Measurements from ENCODE around the gene MAML2. TPM values are rescaled to one million over a fixed set of nuclear protein-coding genes. Genes with fewer than 3 reads are reported as not detected.

Gene MAML2
- total and polyA plus RNA-seq, 4 donors = 0.56 to 2.1 (median 1.4) TPM

DNA sequence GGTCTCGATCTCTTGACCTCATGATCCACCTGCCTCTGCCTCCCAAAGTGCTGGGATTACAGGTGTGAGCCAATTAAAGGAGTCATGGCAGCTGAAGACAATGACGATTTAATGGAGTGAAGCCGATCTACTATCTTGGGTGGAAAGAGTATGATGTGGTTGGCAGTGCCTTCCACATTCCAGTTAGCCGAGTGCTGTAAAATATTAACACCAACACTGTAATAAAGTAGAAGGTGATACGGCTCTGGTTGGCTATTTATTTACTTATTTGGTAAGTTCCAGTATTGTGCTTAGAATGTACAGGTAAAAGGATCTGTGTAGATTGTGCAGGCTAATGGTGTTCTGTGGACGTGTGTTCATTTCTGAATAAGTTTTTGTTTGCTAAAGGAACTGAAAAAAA is 269.5 kb downstream of the MAML2 start:
- Histone ChIP-seq H3K4me3 (ENCODE audit: low read depth in 1 of 3, low read length in 3 of 3) (no peak overlapping the region), H3K27me3 (ENCODE audit: control insufficient read depth in 4 of 4, insufficient read depth in 4 of 4, low read length in 3 of 4) (no peaks in the 10 kb centered on the region), H3K4me1 (ENCODE audit: control insufficient read depth in 4 of 4, insufficient read depth in 4 of 4, low read length in 3 of 4) (no peaks in the 10 kb centered on the region), H3K36me3 (ENCODE audit: control insufficient read depth in 4 of 4, insufficient read depth in 3 of 4, low read depth in 1 of 4, low read length in 3 of 4) (no peaks in the 10 kb centered on the region), H3K27ac (ENCODE audit: low read depth in 1 of 2, low read length in 2 of 2) (no peak overlapping the region), H3K9me3 (ENCODE audit: control insufficient read depth in 4 of 4, low read length in 3 of 4) (no peaks in the 10 kb centered on the region), H3K9ac (ENCODE audit: low read depth in 1 of 2, low read length in 2 of 2) (no peak overlapping the region)
- DNase-seq (ENCODE audit: low spot score) = no peak
- TF ChIP-seq YY1 (IDR thresholded peaks at IDR 0.05) (no peak), SP1 (IDR thresholded peaks at IDR 0.05) (no peak), FOXA2 (IDR thresholded peaks at IDR 0.05) (no peak), GABPA (IDR thresholded peaks at IDR 0.05 in 1 of 2, conservative IDR thresholded peaks at IDR 0.05 in 1 of 2) (no peak), HNF4A (conservative IDR thresholded peaks at IDR 0.05) (no peak), EGR1 (IDR thresholded peaks at IDR 0.05; ENCODE audit: low read depth in 2 of 2) (no peak), FOXA1 (IDR thresholded peaks at IDR 0.05) (no peak), NR2F2 (IDR thresholded peaks at IDR 0.05) (no peak), TAF1 (conservative IDR thresholded peaks at IDR 0.05) (no peak), RAD21 (IDR thresholded peaks at IDR 0.05) (no peak)
- TF ChIP-seq, protein P1, sequence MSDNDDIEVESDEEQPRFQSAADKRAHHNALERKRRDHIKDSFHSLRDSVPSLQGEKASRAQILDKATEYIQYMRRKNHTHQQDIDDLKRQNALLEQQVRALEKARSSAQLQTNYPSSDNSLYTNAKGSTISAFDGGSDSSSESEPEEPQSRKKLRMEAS (IDR thresholded peaks at IDR 0.05) = no peak
- TF ChIP-seq, protein P2, sequence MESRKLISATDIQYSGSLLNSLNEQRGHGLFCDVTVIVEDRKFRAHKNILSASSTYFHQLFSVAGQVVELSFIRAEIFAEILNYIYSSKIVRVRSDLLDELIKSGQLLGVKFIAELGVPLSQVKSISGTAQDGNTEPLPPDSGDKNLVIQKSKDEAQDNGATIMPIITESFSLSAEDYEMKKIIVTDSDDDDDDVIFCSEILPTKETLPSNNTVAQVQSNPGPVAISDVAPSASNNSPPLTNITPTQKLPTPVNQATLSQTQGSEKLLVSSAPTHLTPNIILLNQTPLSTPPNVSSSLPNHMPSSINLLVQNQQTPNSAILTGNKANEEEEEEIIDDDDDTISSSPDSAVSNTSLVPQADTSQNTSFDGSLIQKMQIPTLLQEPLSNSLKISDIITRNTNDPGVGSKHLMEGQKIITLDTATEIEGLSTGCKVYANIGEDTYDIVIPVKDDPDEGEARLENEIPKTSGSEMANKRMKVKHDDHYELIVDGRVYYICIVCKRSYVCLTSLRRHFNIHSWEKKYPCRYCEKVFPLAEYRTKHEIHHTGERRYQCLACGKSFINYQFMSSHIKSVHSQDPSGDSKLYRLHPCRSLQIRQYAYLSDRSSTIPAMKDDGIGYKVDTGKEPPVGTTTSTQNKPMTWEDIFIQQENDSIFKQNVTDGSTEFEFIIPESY (IDR thresholded peaks at IDR 0.05) = no peak
- TF ChIP-seq, protein P3, sequence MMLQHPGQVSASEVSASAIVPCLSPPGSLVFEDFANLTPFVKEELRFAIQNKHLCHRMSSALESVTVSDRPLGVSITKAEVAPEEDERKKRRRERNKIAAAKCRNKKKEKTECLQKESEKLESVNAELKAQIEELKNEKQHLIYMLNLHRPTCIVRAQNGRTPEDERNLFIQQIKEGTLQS (IDR thresholded peaks at IDR 0.05) = no peak
- TF ChIP-seq, protein P4, sequence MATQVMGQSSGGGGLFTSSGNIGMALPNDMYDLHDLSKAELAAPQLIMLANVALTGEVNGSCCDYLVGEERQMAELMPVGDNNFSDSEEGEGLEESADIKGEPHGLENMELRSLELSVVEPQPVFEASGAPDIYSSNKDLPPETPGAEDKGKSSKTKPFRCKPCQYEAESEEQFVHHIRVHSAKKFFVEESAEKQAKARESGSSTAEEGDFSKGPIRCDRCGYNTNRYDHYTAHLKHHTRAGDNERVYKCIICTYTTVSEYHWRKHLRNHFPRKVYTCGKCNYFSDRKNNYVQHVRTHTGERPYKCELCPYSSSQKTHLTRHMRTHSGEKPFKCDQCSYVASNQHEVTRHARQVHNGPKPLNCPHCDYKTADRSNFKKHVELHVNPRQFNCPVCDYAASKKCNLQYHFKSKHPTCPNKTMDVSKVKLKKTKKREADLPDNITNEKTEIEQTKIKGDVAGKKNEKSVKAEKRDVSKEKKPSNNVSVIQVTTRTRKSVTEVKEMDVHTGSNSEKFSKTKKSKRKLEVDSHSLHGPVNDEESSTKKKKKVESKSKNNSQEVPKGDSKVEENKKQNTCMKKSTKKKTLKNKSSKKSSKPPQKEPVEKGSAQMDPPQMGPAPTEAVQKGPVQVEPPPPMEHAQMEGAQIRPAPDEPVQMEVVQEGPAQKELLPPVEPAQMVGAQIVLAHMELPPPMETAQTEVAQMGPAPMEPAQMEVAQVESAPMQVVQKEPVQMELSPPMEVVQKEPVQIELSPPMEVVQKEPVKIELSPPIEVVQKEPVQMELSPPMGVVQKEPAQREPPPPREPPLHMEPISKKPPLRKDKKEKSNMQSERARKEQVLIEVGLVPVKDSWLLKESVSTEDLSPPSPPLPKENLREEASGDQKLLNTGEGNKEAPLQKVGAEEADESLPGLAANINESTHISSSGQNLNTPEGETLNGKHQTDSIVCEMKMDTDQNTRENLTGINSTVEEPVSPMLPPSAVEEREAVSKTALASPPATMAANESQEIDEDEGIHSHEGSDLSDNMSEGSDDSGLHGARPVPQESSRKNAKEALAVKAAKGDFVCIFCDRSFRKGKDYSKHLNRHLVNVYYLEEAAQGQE (IDR thresholded peaks at IDR 0.05) = no peak
- TF ChIP-seq, protein P5, sequence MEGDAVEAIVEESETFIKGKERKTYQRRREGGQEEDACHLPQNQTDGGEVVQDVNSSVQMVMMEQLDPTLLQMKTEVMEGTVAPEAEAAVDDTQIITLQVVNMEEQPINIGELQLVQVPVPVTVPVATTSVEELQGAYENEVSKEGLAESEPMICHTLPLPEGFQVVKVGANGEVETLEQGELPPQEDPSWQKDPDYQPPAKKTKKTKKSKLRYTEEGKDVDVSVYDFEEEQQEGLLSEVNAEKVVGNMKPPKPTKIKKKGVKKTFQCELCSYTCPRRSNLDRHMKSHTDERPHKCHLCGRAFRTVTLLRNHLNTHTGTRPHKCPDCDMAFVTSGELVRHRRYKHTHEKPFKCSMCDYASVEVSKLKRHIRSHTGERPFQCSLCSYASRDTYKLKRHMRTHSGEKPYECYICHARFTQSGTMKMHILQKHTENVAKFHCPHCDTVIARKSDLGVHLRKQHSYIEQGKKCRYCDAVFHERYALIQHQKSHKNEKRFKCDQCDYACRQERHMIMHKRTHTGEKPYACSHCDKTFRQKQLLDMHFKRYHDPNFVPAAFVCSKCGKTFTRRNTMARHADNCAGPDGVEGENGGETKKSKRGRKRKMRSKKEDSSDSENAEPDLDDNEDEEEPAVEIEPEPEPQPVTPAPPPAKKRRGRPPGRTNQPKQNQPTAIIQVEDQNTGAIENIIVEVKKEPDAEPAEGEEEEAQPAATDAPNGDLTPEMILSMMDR (IDR thresholded peaks at IDR 0.05; ENCODE audit: low read depth, low read length, missing input control) = no peak
- WGBS = 78% methylated on average over 6 of the region's 6 CpGs

DNA sequence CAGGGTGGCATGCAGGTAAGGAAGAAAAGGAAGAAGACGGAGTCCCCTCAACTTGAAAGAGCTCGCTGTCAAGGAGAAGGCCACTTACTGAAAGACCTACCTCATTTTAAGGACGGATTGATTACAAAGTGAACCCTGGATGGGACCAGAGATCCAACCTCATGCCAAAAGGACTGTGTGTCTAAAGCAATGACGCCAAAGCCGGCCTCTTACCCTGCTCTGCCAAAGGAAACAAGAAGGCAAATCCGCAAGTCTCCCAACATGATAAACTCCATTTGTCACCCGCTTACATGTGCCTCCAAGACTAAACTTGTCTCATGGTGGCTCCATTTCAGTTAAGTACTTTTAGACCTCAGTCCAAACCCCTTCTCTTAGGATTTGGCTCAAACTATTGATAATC is 270.4 kb downstream of the MAML2 start:
- no peak for DNase-seq (ENCODE audit: low spot score)
- H3K36me3 ChIP-seq (ENCODE audit: control insufficient read depth in 4 of 4, insufficient read depth in 3 of 4, low read depth in 1 of 4, low read length in 3 of 4) = no peaks in the 10 kb centered on the region
- 93% methylated on average over 7 of the region's 7 CpGs for WGBS
- H3K9ac ChIP-seq (ENCODE audit: low read depth in 1 of 2, low read length in 2 of 2) = no peak overlapping the region
- no peak overlapping the region for H3K4me3 ChIP-seq (ENCODE audit: low read depth in 1 of 3, low read length in 3 of 3)
- no peak overlapping the region for H3K27ac ChIP-seq (ENCODE audit: low read depth in 1 of 2, low read length in 2 of 2)
- H3K4me1 ChIP-seq (ENCODE audit: control insufficient read depth in 4 of 4, insufficient read depth in 4 of 4, low read length in 3 of 4) = no peaks in the 10 kb centered on the region
- no peaks in the 10 kb centered on the region for H3K27me3 ChIP-seq (ENCODE audit: control insufficient read depth in 4 of 4, insufficient read depth in 4 of 4, low read length in 3 of 4)
- no peaks in the 10 kb centered on the region for H3K9me3 ChIP-seq (ENCODE audit: control insufficient read depth in 4 of 4, low read length in 3 of 4)
- no peak for TF ChIP-seq RXRA (IDR thresholded peaks at IDR 0.05)
- no peak for TF ChIP-seq NR2F2 (IDR thresholded peaks at IDR 0.05)
- TF ChIP-seq, protein P5 (IDR thresholded peaks at IDR 0.05; ENCODE audit: low read depth, low read length, missing input control) = no peak
- TF ChIP-seq, protein P3 (IDR thresholded peaks at IDR 0.05) = no peak
- TF ChIP-seq EGR1 (IDR thresholded peaks at IDR 0.05; ENCODE audit: low read depth in 2 of 2) = no peak
- TF ChIP-seq, protein P2 (IDR thresholded peaks at IDR 0.05) = no peak
- TF ChIP-seq FOXA1 (IDR thresholded peaks at IDR 0.05) = no peak

Measured in liver (tissue), 9 donors.